Neural crest cell (in vitro differentiated cells): ENCODE results near the gene COL4A1. TPM values are rescaled to one million over a fixed set of nuclear protein-coding genes. Genes with fewer than 3 reads are reported as not detected.

Experiments used
- DNase-seq: peaks from one replicate; pipeline ENCODE4 v3.0.0; 2021; ENCODE audit warnings: low read depth, mixed read lengths, low spot score
- H3K27ac Mint-ChIP-seq: one replicate; pipeline ENCODE4 v1.8.0; 2021; ENCODE audit warnings: mild to moderate bottlenecking, mixed read lengths; ENCODE audit not compliant: unreplicated experiment
- H3K27me3 Mint-ChIP-seq: 2 replicates; pipeline ENCODE4 v1.8.0; 2021; ENCODE audit warnings: low read depth, mild to moderate bottlenecking, mixed read lengths
- H3K36me3 Mint-ChIP-seq: 2 replicates; pipeline ENCODE4 v1.8.0; 2021; ENCODE audit warnings: low read depth, mild to moderate bottlenecking, mixed read lengths
- H3K4me1 Mint-ChIP-seq: 2 replicates; pipeline ENCODE4 v1.8.0; 2021; ENCODE audit warnings: mixed read lengths
- H3K4me3 Mint-ChIP-seq: one replicate; pipeline ENCODE4 v1.8.0; 2021; ENCODE audit warnings: mild to moderate bottlenecking, mixed read lengths
- H3K9me3 Mint-ChIP-seq: 2 replicates; pipeline ENCODE4 v1.8.0; 2021; ENCODE audit warnings: mixed read lengths
- total RNA-seq: library from RNA; stranded (reverse); gene quantifications from 2 replicates; pipeline ENCODE4 v1.2.1, GENCODE V29; 2021
- TF ChIP-seq, protein P1 (sequence below): fragments of 200-600 bp; sonication (generic); conservative IDR thresholded peaks from 2 replicates; pipeline ENCODE4 v1.5.0; 2021; ENCODE audit warnings: antibody characterized with exemption, mild to moderate bottlenecking

COL4A1 gene
- total RNA-seq, 1 donor from 2014 or later = 65.5 TPM

- Mint-ChIP-seq H3K27ac (no peak overlapping the region), H3K27me3 (no peaks in the 10 kb centered on the region), H3K36me3 (no peaks in the 10 kb centered on the region), H3K9me3 (no peaks in the 10 kb centered on the region), H3K4me3 (no peak overlapping the region), H3K4me1 (no peaks in the 10 kb centered on the region)
- DNase-seq = no peak
- TF ChIP-seq, protein P1, sequence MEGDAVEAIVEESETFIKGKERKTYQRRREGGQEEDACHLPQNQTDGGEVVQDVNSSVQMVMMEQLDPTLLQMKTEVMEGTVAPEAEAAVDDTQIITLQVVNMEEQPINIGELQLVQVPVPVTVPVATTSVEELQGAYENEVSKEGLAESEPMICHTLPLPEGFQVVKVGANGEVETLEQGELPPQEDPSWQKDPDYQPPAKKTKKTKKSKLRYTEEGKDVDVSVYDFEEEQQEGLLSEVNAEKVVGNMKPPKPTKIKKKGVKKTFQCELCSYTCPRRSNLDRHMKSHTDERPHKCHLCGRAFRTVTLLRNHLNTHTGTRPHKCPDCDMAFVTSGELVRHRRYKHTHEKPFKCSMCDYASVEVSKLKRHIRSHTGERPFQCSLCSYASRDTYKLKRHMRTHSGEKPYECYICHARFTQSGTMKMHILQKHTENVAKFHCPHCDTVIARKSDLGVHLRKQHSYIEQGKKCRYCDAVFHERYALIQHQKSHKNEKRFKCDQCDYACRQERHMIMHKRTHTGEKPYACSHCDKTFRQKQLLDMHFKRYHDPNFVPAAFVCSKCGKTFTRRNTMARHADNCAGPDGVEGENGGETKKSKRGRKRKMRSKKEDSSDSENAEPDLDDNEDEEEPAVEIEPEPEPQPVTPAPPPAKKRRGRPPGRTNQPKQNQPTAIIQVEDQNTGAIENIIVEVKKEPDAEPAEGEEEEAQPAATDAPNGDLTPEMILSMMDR = no peak
These were observed 68.8 kb downstream of the COL4A1 start for GRCh38 chr13:110237875-110238817.

- H3K27me3 Mint-ChIP-seq = no peaks in the 10 kb centered on the region
- no peaks in the 10 kb centered on the region for H3K9me3 Mint-ChIP-seq
- H3K4me3 Mint-ChIP-seq = no peak overlapping the region
- no peak overlapping the region for H3K27ac Mint-ChIP-seq
- no peaks in the 10 kb centered on the region for H3K4me1 Mint-ChIP-seq
- no peaks in the 10 kb centered on the region for H3K36me3 Mint-ChIP-seq
- TF ChIP-seq, protein P1 = no peak
- no peak for DNase-seq
These were observed 70.1 kb downstream of the COL4A1 start for GRCh38 chr13:110236831-110237261.

- H3K4me3 Mint-ChIP-seq = no peak overlapping the region
- DNase-seq = no peak
- H3K9me3 Mint-ChIP-seq = no peaks in the 10 kb centered on the region
- H3K4me1 Mint-ChIP-seq = no peaks in the 10 kb centered on the region
- H3K27me3 Mint-ChIP-seq = no peaks in the 10 kb centered on the region
- no peak overlapping the region for H3K27ac Mint-ChIP-seq
- no peaks in the 10 kb centered on the region for H3K36me3 Mint-ChIP-seq
- TF ChIP-seq, protein P1 = no peak
These were observed 70.5 kb downstream of the COL4A1 start for GRCh38 chr13:110236431-110236830.

- Mint-ChIP-seq H3K4me3 (no peak overlapping the region), H3K27ac (no peak overlapping the region), H3K4me1 (peaks cover 6% of the 10 kb centered on the region), H3K27me3 (no peaks in the 10 kb centered on the region), H3K36me3 (no peaks in the 10 kb centered on the region), H3K9me3 (no peaks in the 10 kb centered on the region)
- TF ChIP-seq, protein P1 = no peak
- no peak for DNase-seq
These were observed 72.4 kb downstream of the COL4A1 start for GRCh38 chr13:110234532-110234931.

GRCh38 chr13:110233951-110234280 lies 73.0 kb downstream of the COL4A1 start:
- TF ChIP-seq, protein P1 = no peak
- no peaks in the 10 kb centered on the region for H3K36me3 Mint-ChIP-seq
- no peak overlapping the region for H3K27ac Mint-ChIP-seq
- peaks cover 6% of the 10 kb centered on the region for H3K4me1 Mint-ChIP-seq
- no peaks in the 10 kb centered on the region for H3K27me3 Mint-ChIP-seq
- no peaks in the 10 kb centered on the region for H3K9me3 Mint-ChIP-seq
- no peak overlapping the region for H3K4me3 Mint-ChIP-seq
- no peak for DNase-seq
